HG03108 (cell line): Measurements from ENCODE around the gene CRACDL.

Experiments used
- ATAC-seq: cut with Tn5 transposase; IDR thresholded peaks from one replicate; pipeline ENCODE4 v1.9.1; 2021; ENCODE audit warnings: moderate library complexity; ENCODE audit not compliant: unreplicated experiment

CRACDL gene

GRCh38 chr2:98781822-98782221 is 154.2 kb downstream of the CRACDL start:
- no peak for ATAC-seq

GRCh38 chr2:98778741-98779483 is 157.1 kb downstream of the CRACDL start:
- ATAC-seq, result no peak

DNA sequence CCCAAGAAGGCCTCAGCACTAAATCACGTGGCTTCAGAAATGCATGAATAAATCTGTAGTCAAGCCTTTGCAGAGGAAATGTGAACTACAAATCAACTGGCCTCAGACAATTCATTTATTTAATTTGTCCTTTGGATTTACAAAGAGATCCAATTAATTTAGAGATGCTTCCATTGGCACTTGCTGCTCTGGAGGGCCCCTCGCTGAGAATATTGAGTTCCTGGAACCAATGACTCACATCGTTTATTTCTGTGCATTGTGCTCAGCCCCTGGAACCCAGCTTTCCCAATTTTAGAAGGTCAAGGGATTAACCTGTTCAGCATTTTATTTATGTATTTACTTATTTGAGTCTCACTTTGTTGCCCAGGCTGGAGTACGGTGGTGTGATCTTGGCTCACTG is 157.9 kb downstream of the CRACDL start:
- no peak for ATAC-seq

DNA sequence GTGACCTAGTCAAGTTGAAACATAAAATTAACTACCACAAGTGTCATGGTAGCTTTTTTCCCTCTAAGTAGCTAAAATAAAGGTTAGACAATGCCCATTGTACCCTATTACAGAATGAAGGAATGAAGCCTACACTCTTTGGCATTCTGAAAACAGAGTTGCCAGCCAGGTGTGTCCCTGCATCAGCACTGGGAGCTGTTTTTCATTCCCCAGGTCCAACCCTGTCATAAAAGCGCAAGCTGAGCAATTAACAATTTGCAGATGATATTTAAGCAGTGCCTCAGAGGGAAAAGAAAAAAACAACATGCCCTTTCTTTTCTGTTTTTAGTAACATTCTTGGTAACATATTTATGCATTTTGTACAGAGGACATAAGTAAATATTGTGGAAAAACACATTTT is 158.3 kb downstream of the CRACDL start:
- ATAC-seq, result no peak

- ATAC-seq, result no peak
These were observed 158.9 kb downstream of the CRACDL start for GRCh38 chr2:98777076-98777475.

DNA sequence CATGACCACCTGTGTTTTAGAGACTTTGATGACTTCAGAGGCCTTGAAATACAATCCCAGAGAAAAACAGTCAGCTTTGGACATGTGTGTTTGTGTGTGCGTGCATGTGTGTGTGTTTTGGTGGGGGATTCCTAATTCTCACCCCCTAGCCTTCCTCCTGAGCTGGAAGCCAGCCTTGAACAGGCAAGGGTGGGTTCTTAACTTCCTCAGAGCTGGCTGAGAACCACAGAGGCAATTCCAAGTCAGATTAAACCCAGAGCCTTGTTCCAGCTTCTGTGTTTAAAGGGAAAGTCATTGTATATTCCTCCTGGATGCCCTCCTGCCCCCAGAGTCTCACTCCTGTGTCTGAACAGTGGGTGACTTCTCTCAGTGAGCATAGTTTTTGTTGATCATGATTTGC is 159.9 kb downstream of the CRACDL start:
- no peak for ATAC-seq

GRCh38 chr2:98775146-98775986 is 160.7 kb downstream of the CRACDL start:
- ATAC-seq, result no peak

GRCh38 chr2:98773907-98774306 is 162.1 kb downstream of the CRACDL start:
- no peak for ATAC-seq

- no peak for ATAC-seq
These were observed 162.9 kb downstream of the CRACDL start for GRCh38 chr2:98773169-98773568.

GRCh38 chr2:98772536-98772935 is 163.5 kb downstream of the CRACDL start:
- no peak for ATAC-seq

- no peak for ATAC-seq
These were observed 164.1 kb downstream of the CRACDL start for GRCh38 chr2:98771721-98772524.

- ATAC-seq, result no peak
These were observed 164.8 kb downstream of the CRACDL start for GRCh38 chr2:98771264-98771663.

DNA sequence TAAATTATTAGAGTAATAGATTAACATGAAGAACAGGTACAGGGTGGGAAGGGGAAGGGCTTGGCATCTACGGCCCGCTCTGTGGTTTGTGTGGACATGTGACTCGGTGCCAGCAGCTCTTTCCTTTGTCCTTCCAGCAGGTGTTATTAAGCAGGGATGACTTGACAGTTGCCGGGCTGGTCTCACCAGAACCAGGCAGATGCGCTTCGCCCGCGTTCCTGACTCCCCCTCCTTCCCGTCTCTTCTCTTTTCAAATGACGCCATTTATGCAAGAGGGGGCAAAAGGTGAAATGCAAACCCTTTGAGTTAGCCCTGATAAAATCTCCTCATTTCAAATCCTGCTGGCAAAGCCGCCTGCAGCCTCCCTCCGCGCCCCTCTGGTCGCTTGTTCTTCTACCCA is 166.2 kb downstream of the CRACDL start:
- ATAC-seq, result no peak

- no peak for ATAC-seq
These were observed 166.9 kb downstream of the CRACDL start for GRCh38 chr2:98769114-98769476.

DNA sequence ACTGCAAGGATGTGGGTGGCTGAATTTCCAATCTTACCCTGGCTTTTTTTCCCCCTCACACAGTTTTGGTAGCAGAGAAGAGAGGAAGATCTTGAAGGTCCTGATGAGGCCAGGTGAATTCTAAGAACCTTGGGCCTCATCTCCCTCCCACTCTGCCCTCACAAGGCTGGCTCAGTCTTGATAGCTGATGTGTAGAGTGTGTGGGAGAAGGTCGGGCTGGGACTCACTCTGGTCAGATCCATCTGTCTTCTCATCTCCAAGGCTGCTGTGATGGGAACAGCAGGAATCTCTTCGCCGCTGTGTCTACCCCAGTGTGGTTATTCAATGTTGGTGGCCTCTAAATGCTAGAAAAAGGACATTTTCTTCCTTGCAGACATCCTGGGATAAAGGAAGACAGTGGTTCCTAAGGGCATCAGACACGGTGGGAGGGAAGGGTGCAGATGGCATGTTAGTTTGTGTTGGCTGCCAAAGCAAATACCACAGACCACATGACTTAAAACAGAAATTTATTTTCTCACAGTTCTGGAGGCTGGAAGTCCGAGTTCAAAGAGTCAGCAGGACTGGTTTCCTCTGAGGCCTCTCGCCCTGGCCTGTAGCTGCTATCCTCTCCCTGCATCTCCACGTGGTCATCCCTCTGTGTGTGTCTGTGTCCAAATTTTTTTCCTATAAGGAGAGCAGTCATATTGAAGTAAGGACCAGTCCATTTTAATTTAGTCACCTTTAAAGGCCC is 167.5 kb downstream of the CRACDL start:
- no peak for ATAC-seq

DNA sequence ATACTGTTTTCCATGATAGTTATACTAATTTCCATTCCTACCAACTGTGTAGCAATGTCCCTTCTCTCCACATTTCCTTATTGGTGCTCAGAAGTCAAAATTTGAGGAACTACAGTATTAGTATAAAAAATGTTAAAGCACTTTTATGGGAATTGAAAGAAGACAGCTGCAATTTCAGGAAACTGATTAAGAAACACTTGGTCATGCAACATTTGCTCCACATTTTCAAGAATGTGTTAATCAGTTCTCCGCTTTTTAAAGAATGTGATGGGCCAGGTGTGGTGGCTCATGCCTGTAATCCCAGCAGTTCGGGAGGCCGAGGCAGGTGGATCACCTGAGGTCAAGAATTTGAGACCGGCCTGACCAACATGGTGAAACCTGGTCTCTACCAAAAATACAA is 171.5 kb downstream of the CRACDL start:
- ATAC-seq, result no peak

DNA sequence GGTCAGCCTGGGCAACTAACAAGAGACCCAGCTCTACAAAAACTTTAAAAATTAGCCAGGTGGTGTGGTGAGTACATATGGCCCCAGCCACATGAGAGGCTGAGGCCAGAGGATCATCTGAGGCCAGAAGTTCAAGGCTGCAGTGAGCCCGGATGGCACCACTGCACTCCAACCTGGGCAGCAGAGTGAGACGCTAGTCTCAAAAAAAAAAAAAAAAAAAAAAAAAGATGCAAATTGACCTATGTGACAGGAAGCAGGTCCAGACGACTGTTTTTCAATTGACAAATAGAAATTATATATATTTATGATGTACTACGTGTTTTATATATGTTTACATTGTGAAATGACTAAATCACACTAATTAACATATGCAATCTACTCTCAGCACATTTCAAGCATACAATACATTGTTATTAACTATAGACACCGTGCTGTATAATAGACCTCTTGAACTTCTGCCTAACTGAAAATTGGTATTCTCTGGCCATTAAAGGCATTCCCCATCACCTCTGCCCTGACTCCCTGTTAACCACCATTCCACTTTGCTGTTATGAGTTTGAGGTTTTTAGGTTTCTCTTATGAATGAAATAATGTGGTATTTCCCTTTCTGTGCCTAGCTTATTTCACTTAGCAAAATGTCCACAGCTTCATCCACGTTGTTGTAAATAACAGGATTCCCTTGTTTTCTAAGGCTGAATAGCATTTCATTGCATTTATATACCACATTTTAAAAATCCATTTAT is 172.6 kb downstream of the CRACDL start:
- no peak for ATAC-seq

GRCh38 chr2:98761909-98762308 is 174.1 kb downstream of the CRACDL start:
- ATAC-seq, result no peak

- no peak for ATAC-seq
These were observed 174.7 kb downstream of the CRACDL start for GRCh38 chr2:98761267-98761781.
